T-cell (primary cell): Measurements from ENCODE around the gene IL15RA. TPM values are rescaled to one million over a fixed set of nuclear protein-coding genes. Genes with fewer than 3 reads are reported as not detected.
"Not testable (repeated sequence)": the region's sequence is repeated elsewhere in the genome, so short reads cannot be mapped to it uniquely, and the experiment has no call there.

Experiments
- ATAC-seq, 4 experiments: fragments of 200-7000 bp in 3 of 4; fragments of 150-1000 bp in 1 of 4; cut with Tn5 transposase; replicated peaks in 1 of 4; 1 replicate in 3 of 4; 2 replicates in 1 of 4; pipeline ENCODE4 v1.10.0; 2021; ENCODE audit warnings: moderate library complexity in 3 of 4, mild to moderate bottlenecking in 2 of 4, moderate number of reproducible peaks in 1 of 4
- CTCF ChIA-PET, 2 donors: fragments of 300-600 bp; sonication (Branson Sonifier 250); formaldehyde crosslinking; loops; one replicate each; lab custom pipeline; 2022; ENCODE audit warnings: antibody characterized with exemption in 2 of 2; lab: Charles Lee
- POLR2A ChIA-PET, 2 donors: fragments of 300-600 bp; sonication (Branson Sonifier 250); formaldehyde crosslinking; loops; one replicate each; lab custom pipeline; 2022; ENCODE audit warnings: antibody characterized with exemption in 2 of 2; lab: Charles Lee
- DNase-seq, 35 experiments: peaks; one replicate each; pipeline versions ENCODE4 v3.0.0 to v3.0.0-alpha.2; 2013 to 2023
- H3K27ac ChIP-seq: one replicate; pipeline ENCODE4 v1.5.1; 2013; ENCODE audit warnings: low read length
- H3K27me3 ChIP-seq, 2 experiments: replicated peaks in 1 of 2; 1 replicate in 1 of 2; 2 replicates in 1 of 2; pipeline versions ENCODE4 v1.6.1 to v1.7.0; 2013; ENCODE audit warnings: low read length in 1 of 2, mixed read lengths in 1 of 2; ENCODE audit not compliant: control insufficient read depth in 2 of 2, insufficient read depth in 2 of 2; ENCODE audit errors: extremely low read depth in 1 of 2
- H3K36me3 ChIP-seq, 2 donors: 1 replicate in 1 of 2; 2 replicates in 1 of 2; pipeline versions ENCODE4 v1.6.1 to v1.7.0; 2013; ENCODE audit warnings: low read length in 1 of 2; ENCODE audit not compliant: control insufficient read depth in 2 of 2, insufficient read depth in 1 of 2; ENCODE audit errors: extremely low read depth in 1 of 2
- H3K4me1 ChIP-seq, 2 experiments: 1 replicate in 1 of 2; 2 replicates in 1 of 2; pipeline versions ENCODE4 v1.6.1 to v1.7.0; 2013; ENCODE audit warnings: low read length in 2 of 2, mixed read lengths in 1 of 2; ENCODE audit not compliant: insufficient read depth in 2 of 2, control insufficient read depth in 1 of 2; ENCODE audit errors: extremely low read depth in 1 of 2
- H3K4me3 ChIP-seq, 2 donors: 1 replicate in 1 of 2; 2 replicates in 1 of 2; pipeline versions ENCODE4 v1.5.1 to v1.7.0; 2013; ENCODE audit warnings: mild to moderate bottlenecking in 2 of 2, low read length in 1 of 2, moderate library complexity in 1 of 2; ENCODE audit not compliant: control insufficient read depth in 1 of 2; ENCODE audit errors: extremely low read depth in 1 of 2
- H3K9me3 ChIP-seq: 2 replicates; pipeline ENCODE4 v1.7.0; 2013
- H3K27ac Mint-ChIP-seq, 2 donors: one replicate each; pipeline ENCODE4 v1.8.0; 2020 to 2021; ENCODE audit warnings: mild to moderate bottlenecking in 2 of 2, mixed read lengths in 2 of 2
- H3K27me3 Mint-ChIP-seq, 2 donors: one replicate each; pipeline ENCODE4 v1.8.0; 2021 to 2022; ENCODE audit warnings: mixed read lengths in 2 of 2
- H3K36me3 Mint-ChIP-seq: one replicate; pipeline ENCODE4 v1.8.0; 2021; ENCODE audit warnings: mixed read lengths
- H3K4me1 Mint-ChIP-seq, 3 donors: one replicate each; pipeline ENCODE4 v1.8.0; 2020 to 2022; ENCODE audit warnings: mixed read lengths in 3 of 3, mild to moderate bottlenecking in 1 of 3
- H3K4me3 Mint-ChIP-seq, 3 donors: one replicate each; pipeline ENCODE4 v1.8.0; 2020 to 2022; ENCODE audit warnings: mild to moderate bottlenecking in 3 of 3, mixed read lengths in 3 of 3, moderate library complexity in 3 of 3
- H3K9me3 Mint-ChIP-seq, 3 donors: one replicate each; pipeline ENCODE4 v1.8.0; 2020 to 2022; ENCODE audit warnings: mixed read lengths in 3 of 3
- WGBS: methylation state at CpG from one replicate; pipeline ENCODE4 v1.1.5; 2013; ENCODE audit warnings: missing lambda C conversion rate; ENCODE audit not compliant: insufficient coverage; 5-methylcytosine and 5-hydroxymethylcytosine counted together
- total RNA-seq, 35 experiments: library from RNA in 6 of 35; stranded (reverse) in 6 of 35; fragments of 120-200 nt in 1 of 35; gene quantifications; one replicate each; pipeline versions ENCODE4 v1.2.1 to v1.2.4 and lab custom pipeline; 2013 to 2026

The IL15RA gene
- total RNA-seq, 5 donors from 2014 or later (not counting 1 experiment from before 2014, with no cell fraction given) = 10.1 to 18.2 (median 10.8) TPM

DNA sequence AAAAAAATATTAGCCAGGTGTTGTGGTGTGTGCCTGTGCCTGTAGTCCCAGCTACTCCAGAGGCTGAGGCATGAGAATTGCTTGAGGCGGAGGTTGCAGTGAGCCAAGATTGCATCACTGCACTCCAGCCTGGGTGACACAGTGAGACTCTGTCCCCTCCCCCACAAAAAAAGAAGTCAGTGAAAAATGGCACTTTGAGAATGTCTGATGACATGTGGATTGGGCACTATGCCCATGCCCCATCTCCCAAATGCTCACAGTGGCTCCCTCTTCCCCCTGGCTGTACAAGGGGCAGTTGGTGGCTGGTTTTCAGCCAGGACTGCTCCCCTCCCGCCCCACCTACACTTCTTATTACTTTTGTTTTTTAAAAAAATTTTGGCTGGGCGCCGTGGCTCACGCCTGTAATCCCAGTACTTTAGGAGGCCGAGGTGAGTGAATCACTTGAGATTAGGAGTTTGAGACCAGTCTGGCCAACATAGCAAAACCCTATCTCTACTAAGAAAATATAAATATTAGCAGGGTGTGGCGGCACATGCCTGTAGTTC lies 26.1 kb downstream of the IL15RA start:
- DNase-seq = no peak
- Histone ChIP-seq H3K9me3 (no peaks in the 10 kb centered on the region), H3K27ac (no peak overlapping the region), H3K4me1 (peaks cover 0 to 2% of the 10 kb centered on the region in 2 experiments), H3K4me3 (no peak overlapping the region), H3K27me3 (no peaks in the 10 kb centered on the region), H3K36me3 (peaks cover 0 to 13% of the 10 kb centered on the region in 2 donors)
- ATAC-seq = no peak
- Mint-ChIP-seq H3K4me1 (peaks cover under 1% of the 10 kb centered on the region in 3 donors), H3K27ac (no peak overlapping the region), H3K9me3 (no peaks in the 10 kb centered on the region), H3K36me3 (peaks cover 11% of the 10 kb centered on the region), H3K27me3 (no peaks in the 10 kb centered on the region), H3K4me3 (no peak overlapping the region)
- ChIA-PET CTCF (no interaction called here), POLR2A (no interaction called here)
- WGBS = no CpG with 5 or more reads among the region's 7 CpGs

GRCh38 chr10:5949009-5949759 lies 28.2 kb downstream of the IL15RA start:
- H3K36me3 ChIP-seq = peaks cover 0 to 13% of the 10 kb centered on the region in 2 donors
- Mint-ChIP-seq H3K4me1 (peaks cover 9 to 12% (median 12%) of the 10 kb centered on the region in 3 donors), H3K9me3 (no peaks in the 10 kb centered on the region), H3K36me3 (peaks cover 9% of the 10 kb centered on the region), H3K4me3 (no peak overlapping the region), H3K27me3 (peaks cover 0 to 1% of the 10 kb centered on the region in 2 donors), H3K27ac (no peak overlapping the region)
- H3K4me1 ChIP-seq = peaks cover 0 to 13% of the 10 kb centered on the region in 2 experiments
- peak in 2 of 4 experiments; percentile 33 to 46 for ATAC-seq
- H3K27ac ChIP-seq = no peak overlapping the region
- DNase-seq = peak in 7 of 35 experiments; percentile 6 to 31 (median 11)
- WGBS = 95% methylated on average over 4 of the region's 14 CpGs
- POLR2A ChIA-PET = interaction anchor here in 1 of 2 donors (0.6 kb wide), 1 partner anchor 295 kb away, joined by 3 read pairs; no protein-coding TSS in a partner anchor
- H3K27me3 ChIP-seq = no peaks in the 10 kb centered on the region
- H3K9me3 ChIP-seq = no peaks in the 10 kb centered on the region
- no peak overlapping the region for H3K4me3 ChIP-seq
- CTCF ChIA-PET = no interaction called here

GRCh38 chr10:5948208-5948585 lies 29.1 kb downstream of the IL15RA start:
- H3K9me3 Mint-ChIP-seq = no peaks in the 10 kb centered on the region
- ATAC-seq (no peak), DNase-seq (no peak)
- H3K4me1 ChIP-seq = peaks cover 0 to 13% of the 10 kb centered on the region in 2 experiments
- peaks cover 0 to 1% of the 10 kb centered on the region in 2 donors for H3K27me3 Mint-ChIP-seq
- H3K9me3 ChIP-seq = no peaks in the 10 kb centered on the region
- H3K4me3 Mint-ChIP-seq = no peak overlapping the region
- H3K27me3 ChIP-seq = no peaks in the 10 kb centered on the region
- WGBS = 94% methylated on average over 5 of the region's 6 CpGs
- no peak overlapping the region for H3K27ac ChIP-seq
- ChIA-PET CTCF (no interaction called here), POLR2A (interaction anchor here in 1 of 2 donors (0.6 kb wide), 1 partner anchor 296 kb away, joined by 3 read pairs; no protein-coding TSS in a partner anchor)
- H3K4me1 Mint-ChIP-seq = peaks cover 9 to 12% (median 12%) of the 10 kb centered on the region in 3 donors
- H3K27ac Mint-ChIP-seq = no peak overlapping the region
- H3K4me3 ChIP-seq = no peak overlapping the region
- H3K36me3 ChIP-seq = peaks cover 0 to 5% of the 10 kb centered on the region in 2 donors
- peaks cover 3% of the 10 kb centered on the region for H3K36me3 Mint-ChIP-seq

- peaks cover 0 to 13% of the 10 kb centered on the region in 2 experiments for H3K4me1 ChIP-seq
- H3K27ac Mint-ChIP-seq = no peak overlapping the region
- peaks cover 9 to 12% (median 12%) of the 10 kb centered on the region in 3 donors for H3K4me1 Mint-ChIP-seq
- H3K4me3 Mint-ChIP-seq = no peak overlapping the region
- no peak overlapping the region for H3K4me3 ChIP-seq
- CTCF ChIA-PET = no interaction called here
- POLR2A ChIA-PET = no interaction called here
- DNase-seq (no peak), ATAC-seq (no peak)
- no peaks in the 10 kb centered on the region for H3K9me3 Mint-ChIP-seq
- H3K36me3 Mint-ChIP-seq = no peaks in the 10 kb centered on the region
- H3K27ac ChIP-seq = no peak overlapping the region
- H3K27me3 Mint-ChIP-seq = peaks cover 0 to 1% of the 10 kb centered on the region in 2 donors
- no peaks in the 10 kb centered on the region for H3K9me3 ChIP-seq
- 97% methylated on average over 14 of the region's 17 CpGs for WGBS
- peaks cover 0 to 4% of the 10 kb centered on the region in 2 donors for H3K36me3 ChIP-seq
- no peaks in the 10 kb centered on the region for H3K27me3 ChIP-seq
These were observed 29.7 kb downstream of the IL15RA start for GRCh38 chr10:5947471-5948207.

DNA sequence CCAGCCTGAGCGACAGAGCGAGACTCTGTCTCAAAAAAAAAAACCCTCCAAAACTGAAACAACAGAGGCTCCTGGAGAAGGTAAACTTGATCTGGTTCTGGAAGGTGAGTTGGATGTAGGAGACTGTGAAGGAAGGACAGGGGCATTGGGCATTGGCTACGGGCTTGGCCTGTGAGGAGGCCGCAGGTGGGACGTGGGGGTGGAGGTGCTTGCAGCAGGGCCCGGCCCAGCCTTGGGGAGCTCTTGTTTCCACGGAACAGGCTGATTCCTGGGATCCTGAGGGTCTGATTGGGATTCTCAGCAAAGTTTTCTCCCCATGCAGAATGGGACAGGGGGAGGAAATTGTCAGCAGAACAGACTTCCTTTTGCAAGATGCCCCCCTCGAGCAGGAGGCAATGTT lies 30.6 kb downstream of the IL15RA start:
- Histone ChIP-seq H3K4me3 (no peak overlapping the region), H3K9me3 (no peaks in the 10 kb centered on the region), H3K27ac (no peak overlapping the region), H3K4me1 (peaks cover 0 to 13% of the 10 kb centered on the region in 2 experiments), H3K27me3 (no peaks in the 10 kb centered on the region), H3K36me3 (no peaks in the 10 kb centered on the region)
- 80% methylated on average over 5 of the region's 8 CpGs for whole genome bisulfite sequencing
- ATAC-seq = no peak
- ChIA-PET CTCF (no interaction called here), POLR2A (no interaction called here)
- Mint-ChIP-seq H3K27me3 (peaks cover 0 to 1% of the 10 kb centered on the region in 2 donors), H3K4me3 (no peak overlapping the region), H3K9me3 (no peaks in the 10 kb centered on the region), H3K4me1 (peaks cover 9 to 12% (median 12%) of the 10 kb centered on the region in 3 donors), H3K27ac (no peak overlapping the region), H3K36me3 (no peaks in the 10 kb centered on the region)
- DNase-seq = no peak

DNA sequence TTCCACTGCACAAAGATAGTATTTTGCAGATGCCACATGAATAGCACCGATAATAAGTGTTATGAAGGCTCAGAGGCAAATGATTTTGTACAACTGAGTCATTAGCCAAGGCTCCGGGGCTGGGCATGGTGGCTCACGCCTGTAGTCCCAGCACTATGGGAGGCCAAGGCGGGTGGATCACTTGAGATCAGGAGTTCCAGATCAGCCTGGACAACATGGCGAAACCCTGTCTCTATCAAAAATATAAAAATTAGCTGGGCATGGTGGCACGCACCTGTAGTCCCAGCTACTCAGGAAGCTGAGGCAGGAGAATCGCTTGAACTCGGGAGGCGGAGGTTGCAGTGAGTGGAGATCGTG lies 30.9 kb downstream of the IL15RA start:
- H3K27ac ChIP-seq, H3K27me3 Mint-ChIP-seq, H3K9me3 ChIP-seq, H3K9me3 Mint-ChIP-seq, H3K27me3 ChIP-seq, H3K36me3 ChIP-seq, DNase-seq, POLR2A ChIA-PET, H3K27ac Mint-ChIP-seq, H3K4me3 ChIP-seq, ATAC-seq, H3K36me3 Mint-ChIP-seq: not testable (repeated sequence)
- WGBS = 96% methylated on average over 4 of the region's 10 CpGs
- peak overlapping the region in 2 of 3 donors; percentile 61 to 71 for H3K4me3 Mint-ChIP-seq
- peaks cover 0 to 13% of the 10 kb centered on the region in 2 experiments for H3K4me1 ChIP-seq
- CTCF ChIA-PET = interaction anchor here in 1 of 2 donors (0.6 kb wide), 1 partner anchor 60 kb away, joined by 5 read pairs; no protein-coding TSS in a partner anchor
- H3K4me1 Mint-ChIP-seq = peaks cover 9 to 12% (median 12%) of the 10 kb centered on the region in 3 donors
